OCI-LY7 (cell line): ENCODE measurements around the gene KIAA1671. TPM values are rescaled to one million over a fixed set of nuclear protein-coding genes. Genes with fewer than 3 reads are reported as not detected.

ENCODE experiments used
- BruUV-seq: library from RNA; stranded (reverse); fragments of 400-500 nt; replicated peaks from 2 replicates; lab custom pipeline; 2021; lab: Mats Ljungman, UMichigan
- CTCF ChIA-PET: fragments of 300-600 bp; sonication (Branson Sonifier 250); formaldehyde crosslinking; loops from one replicate; lab custom pipeline; 2022; ENCODE audit warnings: antibody characterized with exemption; ENCODE audit not compliant: unreplicated experiment; lab: Charles Lee
- POLR2A ChIA-PET: fragments of 300-600 bp; sonication (Branson Sonifier 250); formaldehyde crosslinking; loops from one replicate; lab custom pipeline; 2022; ENCODE audit warnings: antibody characterized with exemption; lab: Charles Lee
- DNase-seq: peaks from one replicate; pipeline ENCODE4 v3.0.0-alpha.2; 2015; ENCODE audit warnings: low spot score
- H2AFZ ChIP-seq: fragments of 200-600 bp; sonication (generic), shearing (Covaris generic); 2 replicates; pipeline ENCODE4 v1.6.1; 2014; ENCODE audit warnings: mild to moderate bottlenecking, antibody characterized with exemption, low read length, moderate library complexity
- H3K27ac ChIP-seq: fragments of 200-600 bp; sonication (generic); 2 replicates; pipeline ENCODE4 v1.5.1; 2014; ENCODE audit warnings: mixed run types, low read depth, mild to moderate bottlenecking, moderate library complexity, low read length, inconsistent platforms; ENCODE audit not compliant: poor library complexity, severe bottlenecking
- H3K36me3 ChIP-seq: fragments of 200-600 bp; sonication (generic); 2 replicates; pipeline ENCODE4 v1.6.1; 2014; ENCODE audit warnings: mild to moderate bottlenecking, antibody characterized with exemption, low read length, moderate library complexity, mixed read lengths; ENCODE audit not compliant: insufficient read depth
- H3K4me1 ChIP-seq: fragments of 200-600 bp; sonication (generic); 2 replicates; pipeline ENCODE4 v1.5.1; 2014; ENCODE audit warnings: mild to moderate bottlenecking, low read length; ENCODE audit not compliant: insufficient read depth, poor library complexity, severe bottlenecking
- H3K4me2 ChIP-seq: fragments of 200-600 bp; sonication (generic); 2 replicates; pipeline ENCODE4 v1.6.1; 2014; ENCODE audit warnings: mild to moderate bottlenecking, low read length
- H3K4me3 ChIP-seq: fragments of 200-600 bp; sonication (generic); 2 replicates; pipeline ENCODE4 v1.5.1; 2014; ENCODE audit warnings: mild to moderate bottlenecking, low read depth, low read length; ENCODE audit not compliant: poor library complexity, severe bottlenecking
- H3K79me2 ChIP-seq: fragments of 200-600 bp; sonication (generic); 2 replicates; pipeline ENCODE4 v1.6.1; 2016; ENCODE audit warnings: low read depth, mild to moderate bottlenecking, low read length, moderate library complexity, mixed read lengths; ENCODE audit not compliant: insufficient read depth
- H3K9me2 ChIP-seq: fragments of 200-600 bp; sonication (generic); 2 replicates; pipeline ENCODE4 v1.6.1; 2016; ENCODE audit warnings: mild to moderate bottlenecking, low read length, mixed read lengths; ENCODE audit not compliant: insufficient read depth
- H3K9me3 ChIP-seq: fragments of 200-600 bp; sonication (generic); 2 replicates; pipeline ENCODE4 v1.6.1; 2014; ENCODE audit warnings: mild to moderate bottlenecking, mixed run types, low read length, mixed read lengths
- H4K20me1 ChIP-seq: fragments of 200-600 bp; sonication (generic); 2 replicates; pipeline ENCODE4 v1.6.1; 2014; ENCODE audit warnings: mild to moderate bottlenecking, antibody characterized with exemption, low read length, moderate library complexity, mixed read lengths; ENCODE audit not compliant: insufficient read depth
- EZH2phosphoT487 ChIP-seq: fragments of 200-600 bp; sonication (generic); IDR thresholded peaks from 2 replicates; pipeline ENCODE4 v1.6.1; 2018; ENCODE audit warnings: low read depth, borderline replicate concordance, mild to moderate bottlenecking, mixed run types, antibody characterized with exemption, low read length, moderate library complexity, mixed read lengths
- intact Hi-C: fragments of 100-400 bp; cut with micrococcal nuclease; formaldehyde crosslinking; loops from one replicate; pipeline ENCODE4 v1.10.0; 2022; ENCODE audit not compliant: unreplicated experiment
- total RNA-seq, 2 experiments: library from RNA; depleted of rRNA in 1 of 2; stranded (reverse); fragments of >200 nt in 1 of 2; shearing (Covaris generic) in 1 of 2; gene quantifications; 2 replicates each; pipeline ENCODE4 v1.2.3, GENCODE V29; 2014 to 2022
- TF ChIP-seq, protein P1 (sequence below): fragments of 200-600 bp; sonication (generic); conservative IDR thresholded peaks from 2 replicates; pipeline ENCODE4 v1.5.1; 2014; ENCODE audit warnings: mild to moderate bottlenecking, antibody characterized with exemption, low read length, moderate library complexity, mixed read lengths

The KIAA1671 gene
- total RNA-seq, 2 experiments from 2014 or later = not detected

GRCh38 chr22:25147642-25147928, 195.1 kb downstream of the KIAA1671 start:
- BruUV-seq = no TSS peak

GRCh38 chr22:25148149-25148691, 195.7 kb downstream of the KIAA1671 start:
- intact Hi-C loops = no loop called here
- Histone ChIP-seq H3K4me3 (no peak overlapping the region), H3K79me2 (no peaks in the 10 kb centered on the region), H3K9me2 (no peaks in the 10 kb centered on the region), H4K20me1 (no peaks in the 10 kb centered on the region), H2AFZ (no peak overlapping the region), H3K9me3 (no peaks in the 10 kb centered on the region), H3K4me1 (no peaks in the 10 kb centered on the region), H3K36me3 (no peaks in the 10 kb centered on the region), H3K27ac (no peak overlapping the region), H3K4me2 (no peak overlapping the region)
- CTCF ChIA-PET = no interaction called here
- no TSS peak for BruUV-seq
- TF ChIP-seq EZH2phosphoT487 = no peak
- TF ChIP-seq, protein P1, sequence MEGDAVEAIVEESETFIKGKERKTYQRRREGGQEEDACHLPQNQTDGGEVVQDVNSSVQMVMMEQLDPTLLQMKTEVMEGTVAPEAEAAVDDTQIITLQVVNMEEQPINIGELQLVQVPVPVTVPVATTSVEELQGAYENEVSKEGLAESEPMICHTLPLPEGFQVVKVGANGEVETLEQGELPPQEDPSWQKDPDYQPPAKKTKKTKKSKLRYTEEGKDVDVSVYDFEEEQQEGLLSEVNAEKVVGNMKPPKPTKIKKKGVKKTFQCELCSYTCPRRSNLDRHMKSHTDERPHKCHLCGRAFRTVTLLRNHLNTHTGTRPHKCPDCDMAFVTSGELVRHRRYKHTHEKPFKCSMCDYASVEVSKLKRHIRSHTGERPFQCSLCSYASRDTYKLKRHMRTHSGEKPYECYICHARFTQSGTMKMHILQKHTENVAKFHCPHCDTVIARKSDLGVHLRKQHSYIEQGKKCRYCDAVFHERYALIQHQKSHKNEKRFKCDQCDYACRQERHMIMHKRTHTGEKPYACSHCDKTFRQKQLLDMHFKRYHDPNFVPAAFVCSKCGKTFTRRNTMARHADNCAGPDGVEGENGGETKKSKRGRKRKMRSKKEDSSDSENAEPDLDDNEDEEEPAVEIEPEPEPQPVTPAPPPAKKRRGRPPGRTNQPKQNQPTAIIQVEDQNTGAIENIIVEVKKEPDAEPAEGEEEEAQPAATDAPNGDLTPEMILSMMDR = no peak
- DNase-seq = no peak
- POLR2A ChIA-PET = interaction anchor here (0.7 kb wide), 1 partner anchor 15 kb away, joined by 3 read pairs; no protein-coding TSS in a partner anchor

More at GRCh38 chr22:25147642-25147928, 195.1 kb downstream of the KIAA1671 start:
- Histone ChIP-seq H3K36me3 (no peaks in the 10 kb centered on the region), H2AFZ (no peak overlapping the region), H3K4me1 (no peaks in the 10 kb centered on the region), H3K79me2 (no peaks in the 10 kb centered on the region), H3K27ac (no peak overlapping the region), H3K4me2 (no peak overlapping the region), H3K4me3 (no peak overlapping the region), H3K9me3 (no peaks in the 10 kb centered on the region), H4K20me1 (no peaks in the 10 kb centered on the region), H3K9me2 (no peaks in the 10 kb centered on the region)
- POLR2A ChIA-PET = no interaction called here
- TF ChIP-seq, protein P1 = no peak
- TF ChIP-seq EZH2phosphoT487 = no peak
- intact Hi-C loops = no loop called here
- no peak for DNase-seq
- CTCF ChIA-PET = no interaction called here

- Histone ChIP-seq H3K4me3 (no peak overlapping the region), H3K4me2 (no peak overlapping the region), H3K27ac (no peak overlapping the region), H4K20me1 (no peaks in the 10 kb centered on the region), H2AFZ (no peak overlapping the region), H3K9me2 (no peaks in the 10 kb centered on the region), H3K79me2 (no peaks in the 10 kb centered on the region), H3K9me3 (no peaks in the 10 kb centered on the region), H3K4me1 (no peaks in the 10 kb centered on the region), H3K36me3 (no peaks in the 10 kb centered on the region)
- ChIA-PET POLR2A (interaction anchor here (0.7 kb wide), 1 partner anchor 16 kb away, joined by 3 read pairs; no protein-coding TSS in a partner anchor), CTCF (interaction anchor here (0.5 kb wide), 1 partner anchor 147 kb away, joined by 3 read pairs; no protein-coding TSS in a partner anchor)
- no peak for TF ChIP-seq EZH2phosphoT487
- TF ChIP-seq, protein P1 = no peak
- intact Hi-C loops = no loop called here
- no TSS peak for BruUV-seq
- DNase-seq = no peak
Measured at GRCh38 chr22:25149014-25149413, 196.5 kb downstream of the KIAA1671 start.
